PC-3 (cell line): ENCODE measurements around the gene TEX52. TPM values are rescaled to one million over a fixed set of nuclear protein-coding genes. Genes with fewer than 3 reads are reported as not detected.
A peak's percentile ranks its signal among the peaks of the same experiment; 100 is the strongest.

ENCODE experiments used
- ATAC-seq: fragments of 200-7000 bp; cut with Tn5 transposase; 2 replicates; pipeline ENCODE4 v1.9.1; 2020; ENCODE audit warnings: mild to moderate bottlenecking, moderate library complexity
- Bru-seq: library from RNA; stranded (reverse); fragments of 400-500 nt; gene quantifications from one replicate; lab custom pipeline; 2021; lab: Mats Ljungman, UMichigan
- BruChase-seq, 2 experiments: library from RNA; stranded (reverse); fragments of 400-500 nt; gene quantifications; one replicate each; lab custom pipeline; 2021; lab: Mats Ljungman, UMichigan
- BruUV-seq: library from RNA; stranded (reverse); fragments of 400-500 nt; replicated peaks from 2 replicates; lab custom pipeline; 2021; lab: Mats Ljungman, UMichigan
- CTCF ChIA-PET: fragments of 300-600 bp; sonication (Branson Sonifier 250); formaldehyde crosslinking; loops from one replicate; lab custom pipeline; 2022; ENCODE audit warnings: antibody characterized with exemption; lab: Charles Lee
- POLR2A ChIA-PET: fragments of 300-600 bp; sonication (Branson Sonifier 250); formaldehyde crosslinking; loops from one replicate; lab custom pipeline; 2022; ENCODE audit warnings: antibody characterized with exemption; ENCODE audit not compliant: unreplicated experiment; lab: Charles Lee
- DNase-seq: peaks from one replicate; pipeline ENCODE4 v3.0.0-alpha.2; 2015
- H2AFZ ChIP-seq: fragments of 300-600 bp; sonication (generic); 2 replicates; pipeline ENCODE4 v1.6.0; 2016; ENCODE audit warnings: antibody characterized with exemption, low read length
- H3F3A ChIP-seq: fragments of 300-600 bp; sonication (generic); one replicate; pipeline ENCODE4 v1.6.0; 2017; ENCODE audit warnings: antibody characterized with exemption, low read length, control low read depth, mild to moderate bottlenecking; ENCODE audit not compliant: unreplicated experiment
- H3K27ac ChIP-seq: fragments of 300-600 bp; sonication (generic); 2 replicates; pipeline ENCODE4 v1.5.1; 2016; ENCODE audit warnings: mild to moderate bottlenecking, low read length
- H3K27me3 ChIP-seq: fragments of 300-600 bp; sonication (generic); 2 replicates; pipeline ENCODE4 v1.6.1; 2016; ENCODE audit warnings: low read length, mixed read lengths
- H3K36me3 ChIP-seq: fragments of 300-600 bp; sonication (generic); 2 replicates; pipeline ENCODE4 v1.6.1; 2016; ENCODE audit warnings: low read depth, mixed run types, low read length, mixed read lengths
- H3K4me1 ChIP-seq: fragments of 300-600 bp; sonication (generic); 2 replicates; pipeline ENCODE4 v1.5.1; 2016; ENCODE audit warnings: low read length; ENCODE audit not compliant: insufficient read depth
- H3K4me2 ChIP-seq: fragments of 300-600 bp; sonication (generic); 2 replicates; pipeline ENCODE4 v1.6.0; 2016; ENCODE audit warnings: low read length
- H3K4me3 ChIP-seq: fragments of 300-600 bp; sonication (generic); 2 replicates; pipeline ENCODE4 v1.5.1; 2016; ENCODE audit warnings: mild to moderate bottlenecking, low read length, mixed read lengths
- H3K79me2 ChIP-seq: fragments of 300-600 bp; sonication (generic); 2 replicates; pipeline ENCODE4 v1.6.1; 2017; ENCODE audit warnings: low read length, mixed read lengths
- H3K9ac ChIP-seq: fragments of 300-600 bp; sonication (generic); 2 replicates; pipeline ENCODE4 v1.6.0; 2016; ENCODE audit warnings: mild to moderate bottlenecking, low read length
- H3K9me2 ChIP-seq: fragments of 300-600 bp; sonication (generic); replicated peaks from 2 replicates; pipeline ENCODE4 v1.6.1; 2016; ENCODE audit warnings: mixed run types, low read length, mixed read lengths
- H3K9me3 ChIP-seq: fragments of 300-600 bp; sonication (generic); 2 replicates; pipeline ENCODE4 v1.6.1; 2016; ENCODE audit warnings: low read length, mixed read lengths
- H4K20me1 ChIP-seq: fragments of 300-600 bp; sonication (generic); 2 replicates; pipeline ENCODE4 v1.6.1; 2016; ENCODE audit warnings: low read length, mixed read lengths
- CTCF ChIP-seq: fragments of 300-600 bp; sonication (generic); conservative IDR thresholded peaks from 2 replicates; pipeline ENCODE4 v1.5.1; 2017; ENCODE audit warnings: antibody characterized with exemption, low read depth, mild to moderate bottlenecking, low read length
- EZH2 ChIP-seq: fragments of 300-600 bp; sonication (generic); IDR thresholded peaks from one replicate; pipeline ENCODE4 v1.6.1; 2017; ENCODE audit warnings: antibody characterized with exemption, mild to moderate bottlenecking, low read length; ENCODE audit not compliant: unreplicated experiment
- EZH2phosphoT487 ChIP-seq: fragments of 300-600 bp; sonication (generic); IDR thresholded peaks from 2 replicates; pipeline ENCODE4 v1.6.1; 2018; ENCODE audit warnings: mild to moderate bottlenecking, antibody characterized with exemption, low read length, borderline replicate concordance
- intact Hi-C: fragments of 100-400 bp; cut with micrococcal nuclease; formaldehyde crosslinking; loops from 2 replicates; pipeline ENCODE4 v1.9.0; 2023
- long read RNA-seq: library from polyadenylated mRNA; unstranded; transcript quantifications from one replicate; pipeline ENCODE4 v2.0.0, GENCODE V29; 2021; ENCODE audit not compliant: unreplicated experiment
- total RNA-seq: library from RNA; depleted of rRNA; stranded (reverse); fragments of >200 nt; gene quantifications from 2 replicates; pipeline ENCODE4 v1.2.3, GENCODE V29; 2014; rRNA removed

Gene TEX52
- not detected in 2 replicates for total RNA-seq
- percentile 13 among the genes with signal in this experiment for Bru-seq, nascent RNA
- BruChase-seq, experiment 1, labeled RNA remaining after a 6-hour chase = percentile 17 among the genes with signal in this experiment
- not detected for BruChase-seq, experiment 2, labeled RNA remaining after a 2-hour chase
- long read RNA-seq, partial matches to known transcripts = 0 of 2 reads
- long read RNA-seq, other reads (novel, unspliced or antisense) = 2 of 2 reads

GRCh38 chr12:2857021-2857431 lies at the start of gene TEX52:
TSS of gene TEX52 (minus strand) at chr12:2857039. CDS start at chr12:2857026, 13 bp downstream.
- no peak within 1 kb of the TSS for H3K4me2 ChIP-seq
- CTCF ChIA-PET = no interaction called here
- H3K9me2 ChIP-seq = no peaks in the 10 kb centered on the region
- DNase-seq (no peak), ATAC-seq (no peak)
- H3F3A ChIP-seq = no peaks in the 10 kb centered on the region
- H3K4me3 ChIP-seq = no peak within 1 kb of the TSS
- peaks cover 21% of the 10 kb centered on the region for H3K36me3 ChIP-seq
- H3K4me1 ChIP-seq = no peaks in the 10 kb centered on the region
- no peak within 1 kb of the TSS for H3K9ac ChIP-seq
- H3K79me2 ChIP-seq = no peaks in the 10 kb centered on the region
- H4K20me1 ChIP-seq = no peaks in the 10 kb centered on the region
- TF ChIP-seq EZH2phosphoT487 (no peak), EZH2 (no peak), CTCF (no peak)
- no TSS peak for BruUV-seq
- no peak within 1 kb of the TSS for H2AFZ ChIP-seq
- H3K27ac ChIP-seq = no peak within 1 kb of the TSS
- no peaks in the 10 kb centered on the region for H3K9me3 ChIP-seq
- no peaks in the 10 kb centered on the region for H3K27me3 ChIP-seq
- POLR2A ChIA-PET = no interaction called here
- intact Hi-C loops = no loop called here

DNA sequence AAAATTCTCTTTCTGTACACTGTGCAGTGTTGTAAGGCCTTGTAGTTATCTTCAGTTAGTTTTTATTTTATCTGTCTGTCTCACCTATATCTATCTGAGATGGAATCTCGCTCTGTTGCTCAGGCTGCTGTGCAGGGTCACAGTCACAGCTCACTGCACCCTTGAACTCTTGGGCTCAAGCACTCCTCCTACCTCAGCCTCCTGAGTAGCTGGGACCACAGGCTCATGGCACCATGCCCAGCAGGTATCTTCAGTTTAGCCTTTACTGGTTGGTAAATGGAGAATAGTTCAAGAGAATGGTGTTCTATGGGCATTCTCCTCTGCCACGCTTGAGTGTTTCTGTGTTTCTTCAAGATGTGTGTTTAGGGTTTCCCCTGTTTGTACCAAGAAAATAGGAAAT lies 47.4 kb upstream of the TEX52 start:
- Histone ChIP-seq H2AFZ (no peak overlapping the region), H3K27me3 (no peaks in the 10 kb centered on the region), H4K20me1 (no peaks in the 10 kb centered on the region), H3K4me3 (no peak overlapping the region), H3K4me2 (no peak overlapping the region), H3K79me2 (peaks cover 10% of the 10 kb centered on the region; the same call in 1 of the 2 replicates), H3F3A (no peaks in the 10 kb centered on the region), H3K36me3 (no peaks in the 10 kb centered on the region), H3K4me1 (no peaks in the 10 kb centered on the region), H3K9ac (no peak overlapping the region), H3K9me2 (no peaks in the 10 kb centered on the region), H3K27ac (no peak overlapping the region), H3K9me3 (no peaks in the 10 kb centered on the region)
- TF ChIP-seq CTCF (no peak), EZH2 (no peak), EZH2phosphoT487 (no peak)
- POLR2A ChIA-PET = no interaction called here
- CTCF ChIA-PET = no interaction called here
- BruUV-seq = no TSS peak
- ATAC-seq = no peak
- intact Hi-C loops = no loop called here
- no peak for DNase-seq

- no peak for ATAC-seq
- intact Hi-C loops = no loop called here
- Histone ChIP-seq H3K27me3 (no peaks in the 10 kb centered on the region), H3K4me1 (no peaks in the 10 kb centered on the region), H3K36me3 (no peaks in the 10 kb centered on the region), H3F3A (no peaks in the 10 kb centered on the region), H3K27ac (no peak overlapping the region), H3K9me2 (no peaks in the 10 kb centered on the region), H3K4me3 (no peak overlapping the region), H2AFZ (no peak overlapping the region), H3K9ac (no peak overlapping the region), H3K9me3 (no peaks in the 10 kb centered on the region), H3K4me2 (no peak overlapping the region), H3K79me2 (peaks cover 18% of the 10 kb centered on the region; the same call in 1 of the 2 replicates), H4K20me1 (no peaks in the 10 kb centered on the region)
- ChIA-PET CTCF (no interaction called here), POLR2A (no interaction called here)
- no peak for DNase-seq
- TF ChIP-seq CTCF (no peak), EZH2 (no peak), EZH2phosphoT487 (no peak)
- BruUV-seq = no TSS peak
Measured at GRCh38 chr12:2902272-2902880, 45.5 kb upstream of the TEX52 start.
